HG02588 (cell line): Measurements from ENCODE around the gene EEFSEC.

Experiments used
- ATAC-seq: cut with Tn5 transposase; IDR thresholded peaks from one replicate; pipeline ENCODE4 v1.9.1; 2021; ENCODE audit warnings: mild to moderate bottlenecking, moderate library complexity; ENCODE audit not compliant: unreplicated experiment

Gene EEFSEC

GRCh38 chr3:128311441-128311844 lies 158.2 kb downstream of the EEFSEC start:
- ATAC-seq: no peak

- no peak for ATAC-seq
These were observed 159.0 kb downstream of the EEFSEC start for GRCh38 chr3:128312271-128312670.

DNA sequence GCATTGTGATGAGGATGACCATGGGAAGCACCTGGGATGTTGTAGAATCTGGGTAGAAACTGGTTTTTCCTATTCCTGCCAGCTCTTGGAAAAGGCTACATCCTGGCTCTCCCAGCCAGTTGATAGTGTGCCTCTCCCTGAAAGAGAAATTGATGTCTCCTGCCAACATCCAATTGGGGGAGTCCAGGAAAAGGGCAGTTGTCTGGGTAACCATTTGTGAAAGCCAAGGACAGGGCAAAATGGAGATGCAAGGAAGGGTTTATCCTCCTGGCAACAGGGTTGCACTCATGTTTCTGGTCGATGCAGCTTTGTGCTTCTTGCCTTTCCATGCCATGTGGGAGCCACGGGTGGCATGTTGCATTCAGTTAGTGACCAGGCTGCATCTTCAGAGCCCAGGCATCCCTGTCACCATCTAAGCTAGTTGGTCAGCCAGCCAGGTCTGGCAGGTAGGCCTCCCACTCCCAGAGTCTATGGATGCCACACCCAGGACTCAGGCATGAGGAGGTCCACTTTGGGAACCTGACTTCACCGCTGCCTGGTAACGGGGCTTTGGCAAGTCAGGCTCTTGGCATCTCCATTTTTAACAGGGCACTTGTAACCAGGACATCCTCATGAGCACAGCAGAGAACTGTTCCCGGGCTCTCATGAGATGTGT lies 159.9 kb downstream of the EEFSEC start:
- ATAC-seq: no peak

- no peak for ATAC-seq
These were observed 160.7 kb downstream of the EEFSEC start for GRCh38 chr3:128313935-128314334.

DNA sequence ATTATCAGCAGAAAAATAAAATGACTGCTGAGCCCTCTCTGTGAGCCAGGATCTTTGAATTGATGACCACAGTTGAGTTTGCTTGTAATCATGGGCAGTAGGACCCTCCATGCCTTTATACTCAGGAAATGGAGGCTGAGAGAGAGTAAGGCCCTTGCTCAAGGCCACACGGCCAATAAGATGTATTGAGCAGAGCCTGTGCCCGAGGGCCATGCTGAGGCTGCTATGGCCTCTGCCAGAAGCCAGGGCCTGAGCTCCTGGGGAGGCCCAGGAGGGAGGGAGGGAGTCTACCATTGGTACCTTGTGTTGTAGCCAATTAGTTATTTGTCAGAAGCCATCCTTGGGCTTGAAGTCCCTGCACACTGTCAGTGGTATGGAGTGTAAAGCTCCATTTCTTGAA lies 162.0 kb downstream of the EEFSEC start:
- no peak for ATAC-seq

- ATAC-seq: no peak
These were observed 163.2 kb downstream of the EEFSEC start for GRCh38 chr3:128316481-128316891.

DNA sequence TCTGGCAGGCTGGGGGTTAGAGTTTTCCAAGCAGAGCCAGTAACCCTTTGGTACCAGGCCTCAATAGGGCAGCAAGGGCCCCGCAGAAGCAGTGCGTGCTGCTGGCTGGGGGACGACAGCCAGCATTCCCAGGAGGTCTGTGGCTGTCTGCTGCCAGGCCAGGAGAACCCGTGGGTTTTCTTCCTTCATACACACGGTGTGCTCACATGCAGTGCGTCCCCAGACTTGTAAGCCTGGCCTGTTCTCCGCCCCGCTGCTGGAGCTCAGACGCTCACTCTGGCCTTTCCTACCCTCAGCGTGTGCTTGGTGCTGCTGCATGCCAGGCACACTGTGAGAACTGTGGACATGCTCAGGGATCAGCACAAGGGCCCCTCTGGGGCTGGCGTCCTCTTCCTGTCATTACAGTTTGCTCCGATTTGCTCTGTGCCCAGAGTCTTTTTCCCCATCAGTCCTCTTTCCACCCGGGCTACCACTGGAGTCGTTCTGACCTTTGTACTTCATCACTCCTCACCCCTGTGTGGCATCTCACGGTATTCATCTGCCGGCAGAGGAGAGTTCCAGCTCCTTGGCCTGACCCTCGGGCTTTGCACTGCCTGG lies 163.9 kb downstream of the EEFSEC start:
- no peak for ATAC-seq

- ATAC-seq: no peak
These were observed 164.5 kb downstream of the EEFSEC start for GRCh38 chr3:128317698-128318231.

DNA sequence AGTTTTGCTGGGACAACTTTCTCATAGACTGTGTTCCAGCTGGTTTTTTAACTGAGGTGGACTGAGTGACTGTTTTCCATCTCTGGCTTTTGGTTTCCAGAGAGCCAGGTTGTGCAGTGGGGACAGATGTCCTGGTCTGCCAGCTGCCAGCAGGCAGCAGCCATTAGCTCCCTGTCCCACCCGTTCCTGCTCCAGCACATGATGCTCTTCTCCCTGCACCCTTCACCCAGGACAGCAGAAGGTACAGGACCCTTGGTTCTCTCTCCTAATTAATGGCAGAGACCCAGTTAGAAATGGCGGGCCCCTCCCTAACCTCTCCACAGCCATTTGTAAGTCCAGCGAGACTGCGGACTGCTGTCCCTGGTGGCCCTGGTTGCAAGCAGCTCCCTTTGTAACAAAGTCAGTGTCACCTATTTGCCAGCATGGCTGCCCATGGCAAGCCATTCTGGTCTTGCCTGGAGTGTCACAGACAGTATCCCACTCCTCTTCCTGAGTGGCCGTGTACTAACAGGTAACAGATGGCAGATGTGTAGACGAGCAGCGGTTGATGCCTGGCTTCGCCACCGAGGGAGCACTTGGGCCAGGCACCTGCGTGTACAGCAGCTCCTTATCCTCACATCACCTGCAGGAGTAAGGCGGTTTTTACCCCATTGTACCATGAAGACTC lies 165.1 kb downstream of the EEFSEC start:
- no peak for ATAC-seq

DNA sequence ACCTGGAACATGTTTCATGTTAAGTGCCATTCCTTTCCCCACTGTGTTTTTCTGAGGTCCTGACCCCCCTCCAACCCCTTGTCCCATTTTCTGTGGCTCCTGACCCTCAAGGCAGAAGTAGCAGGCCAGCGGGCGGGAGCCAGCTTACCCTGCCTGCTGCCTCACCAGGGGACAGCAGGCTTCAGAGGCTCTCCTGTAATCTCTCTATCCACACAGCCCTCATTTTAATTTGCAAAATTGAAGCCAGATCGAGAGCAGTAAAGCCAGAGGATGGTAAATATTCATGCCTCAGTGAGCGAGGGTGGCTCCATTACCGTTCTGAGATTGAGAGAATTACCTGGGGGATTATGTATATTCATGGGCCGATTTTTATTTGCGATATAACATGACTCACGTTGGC lies 165.8 kb downstream of the EEFSEC start:
- ATAC-seq: no peak

DNA sequence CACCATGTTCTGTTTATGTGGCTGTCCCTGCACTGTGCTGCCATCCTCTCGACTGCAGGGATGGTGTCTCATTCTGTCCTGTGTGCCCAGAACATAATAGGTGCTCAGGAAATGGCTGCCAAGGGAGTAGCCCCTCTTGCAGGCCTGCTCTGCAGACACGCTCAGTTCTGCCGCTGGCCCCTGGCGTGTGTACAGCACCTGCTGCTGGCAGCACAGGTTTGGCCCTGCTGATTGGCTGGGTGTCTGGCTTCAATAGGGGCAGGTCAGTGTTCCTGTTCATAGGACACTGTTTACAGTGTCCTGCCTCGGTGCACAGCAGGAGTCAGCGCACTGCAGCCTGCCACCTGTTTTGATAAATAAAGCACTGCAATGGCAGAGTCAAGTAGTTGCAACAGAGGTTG lies 166.5 kb downstream of the EEFSEC start:
- ATAC-seq: no peak

DNA sequence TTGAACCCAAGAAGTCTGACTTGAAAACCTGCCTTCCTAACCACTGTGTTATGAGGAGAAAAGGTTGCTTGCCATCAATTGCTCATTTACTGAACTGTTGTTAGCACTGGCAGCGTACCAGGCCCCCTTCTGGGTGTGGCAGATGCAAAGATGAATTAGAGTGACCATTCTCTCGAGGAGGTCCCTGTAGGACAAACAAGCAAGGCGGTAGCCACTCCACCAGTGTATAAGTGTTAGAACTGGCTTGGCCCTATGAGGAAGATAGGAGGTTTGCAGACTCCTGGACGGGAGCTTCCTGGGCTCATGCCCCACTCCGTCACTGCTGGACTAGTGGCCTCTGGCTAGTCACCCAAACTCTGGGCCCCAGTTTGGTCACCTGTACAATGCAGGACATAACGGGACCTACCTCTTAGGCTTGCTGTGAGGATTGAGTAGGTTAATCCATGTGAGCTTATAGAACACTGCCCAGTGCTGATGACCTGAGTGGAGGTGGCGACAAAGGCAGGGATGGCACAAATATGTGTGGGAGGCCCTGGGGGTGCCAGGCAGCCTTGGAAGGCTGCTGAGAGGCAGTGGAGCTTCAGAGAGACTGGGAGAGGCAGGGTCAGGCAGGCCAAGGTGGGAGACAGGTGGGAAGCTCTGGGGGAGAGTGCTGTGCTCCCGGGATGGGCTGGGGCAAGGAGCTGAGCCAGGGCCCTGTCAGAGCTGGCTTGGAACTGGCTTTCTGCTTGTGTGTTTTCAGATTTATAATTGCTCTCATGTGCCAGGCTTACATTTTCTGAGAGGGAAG lies 167.5 kb downstream of the EEFSEC start:
- no peak for ATAC-seq

- no peak for ATAC-seq
These were observed 168.1 kb downstream of the EEFSEC start for GRCh38 chr3:128321418-128321817.

- ATAC-seq: no peak
These were observed 169.0 kb downstream of the EEFSEC start for GRCh38 chr3:128322030-128323022.

GRCh38 chr3:128323206-128324081 lies 170.2 kb downstream of the EEFSEC start:
- no peak for ATAC-seq

DNA sequence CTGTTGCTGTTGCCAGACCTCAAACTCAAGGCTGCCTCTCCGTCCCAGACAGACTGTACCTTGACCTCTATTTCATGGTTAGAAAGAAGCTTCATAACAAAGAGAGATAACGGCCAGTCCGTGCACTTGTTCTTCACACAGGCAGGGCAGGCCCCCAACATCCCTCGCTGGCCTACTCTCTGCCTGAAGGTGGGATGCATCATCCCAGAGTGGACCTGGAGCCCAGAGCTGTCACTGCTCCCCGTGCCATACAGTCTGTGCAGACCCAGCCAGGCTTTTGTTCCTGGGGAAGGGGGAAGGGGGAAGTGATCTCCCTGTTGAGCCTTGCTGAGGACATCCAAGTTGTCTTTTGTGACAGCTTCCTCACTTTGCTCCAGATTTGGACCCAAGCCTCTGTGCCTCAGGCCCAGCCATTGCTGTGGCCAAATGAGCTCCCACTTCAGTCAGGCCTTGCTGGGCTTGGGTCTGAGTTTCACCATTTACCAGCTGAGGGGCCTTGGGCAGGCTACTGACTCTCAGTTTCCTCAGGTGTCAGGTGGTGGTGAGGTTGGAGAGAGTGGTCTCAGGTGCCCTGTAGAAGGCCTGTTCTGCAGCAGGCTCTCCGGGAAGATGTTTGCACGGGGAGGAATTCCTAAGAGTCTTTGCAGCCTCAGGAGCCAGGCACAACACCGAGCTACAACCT lies 171.8 kb downstream of the EEFSEC start:
- no peak for ATAC-seq

DNA sequence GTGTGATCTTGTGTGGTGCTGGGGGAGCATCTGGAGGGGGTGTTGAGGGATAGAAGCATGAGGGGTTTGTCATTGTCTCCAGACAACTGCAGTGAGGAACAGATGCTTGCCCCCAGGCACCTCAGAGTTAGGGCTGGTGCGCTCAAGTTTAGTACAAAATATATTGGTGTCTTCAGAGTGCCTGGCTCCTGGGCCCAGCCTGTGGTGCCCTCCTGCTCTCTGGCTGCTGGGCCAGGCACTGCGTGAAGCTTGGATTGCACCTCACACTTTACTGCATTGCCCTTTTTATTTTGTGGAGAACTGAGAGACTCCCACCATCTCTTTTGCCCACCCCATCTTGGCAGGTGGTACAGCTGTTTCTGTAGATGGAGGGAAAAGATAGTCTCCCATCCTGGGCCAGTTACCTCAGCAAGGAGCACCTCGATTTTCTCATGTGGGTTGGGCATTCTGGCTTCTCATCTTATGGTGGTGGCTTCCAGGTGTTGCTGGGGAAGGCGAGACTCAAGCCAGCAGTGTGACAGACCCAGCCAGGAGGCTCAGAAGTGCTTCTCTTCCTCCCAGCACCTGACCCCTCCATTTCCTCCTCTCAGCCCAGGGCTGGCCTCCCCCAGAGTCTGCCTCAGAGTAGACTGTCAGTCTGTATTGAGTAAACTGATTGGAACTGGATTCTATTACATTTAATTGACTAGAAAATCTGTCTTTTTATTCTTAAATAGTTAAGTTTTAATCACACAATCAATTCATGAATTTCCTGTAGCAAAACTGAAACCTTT lies 173.0 kb downstream of the EEFSEC start:
- no peak for ATAC-seq

DNA sequence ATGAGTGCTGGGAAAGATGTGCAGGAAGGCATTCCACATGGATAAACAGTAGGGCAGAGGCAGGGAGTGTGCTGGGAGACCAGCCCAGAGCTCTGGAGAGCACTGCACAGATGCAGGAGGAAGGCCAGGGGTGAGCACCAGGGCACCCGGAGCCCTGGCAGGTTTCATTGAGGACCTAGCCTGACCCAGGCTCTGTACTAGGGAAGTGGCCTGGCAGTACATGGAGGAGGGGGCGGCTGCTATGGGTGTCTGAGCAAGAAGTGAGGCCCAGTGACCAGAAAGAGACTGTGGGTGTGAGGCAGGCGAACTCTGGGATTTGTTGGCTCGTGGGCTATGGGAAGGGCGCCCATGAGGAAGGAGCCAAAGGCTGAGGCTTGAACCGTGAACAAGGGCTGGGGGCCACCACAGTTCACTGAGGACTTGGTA lies 174.3 kb downstream of the EEFSEC start:
- no peak for ATAC-seq
